ENCODE data around the gene NLGN4X. TPM values are rescaled to one million over a fixed set of nuclear protein-coding genes. Genes with fewer than 3 reads are reported as not detected.

Gene NLGN4X
- total and polyA plus RNA-seq, 2 donors from 2014 or later: 0.41 to 5.6 TPM

GRCh38 chrX:6227453-6227835, 1.2 kb downstream of the NLGN4X start:
- H3K36me3 ChIP-seq (ENCODE audit: control insufficient read depth in 2 of 3, insufficient read depth in 3 of 3, low read length in 3 of 3): no peaks in the 10 kb centered on the region
- peak overlapping the region in 1 of 3 donors; percentile 12 for H3K4me3 ChIP-seq (ENCODE audit: low read length in 3 of 3)
- H3K4me1 ChIP-seq (ENCODE audit: control insufficient read depth in 2 of 3, insufficient read depth in 2 of 3, low read depth in 1 of 3, low read length in 3 of 3): no peaks in the 10 kb centered on the region
- DNase-seq (peak in 4 of 5 donors; percentile 7 to 27 (median 15)), FAIRE-seq (no peak)
- no peak overlapping the region for H3K27ac ChIP-seq (ENCODE audit: low read depth in 2 of 2, low read length in 2 of 2)
- intact Hi-C loops (cut with DNase I): no loop called here
- no peaks in the 10 kb centered on the region for H3K27me3 ChIP-seq (ENCODE audit: control insufficient read depth, insufficient read depth, low read length)
- no peak overlapping the region for H3K9ac ChIP-seq (ENCODE audit: low read length in 3 of 3)
- no peaks in the 10 kb centered on the region for H3K9me3 ChIP-seq (ENCODE audit: control insufficient read depth in 2 of 3, insufficient read depth in 1 of 3, low read length in 3 of 3)
- no peak for TF ChIP-seq CTCF (IDR thresholded peaks at IDR 0.05; ENCODE audit: borderline replicate concordance, extremely low read depth, insufficient read depth)

- peak overlapping the region in 1 of 3 donors; percentile 6 for H3K9ac ChIP-seq (ENCODE audit: low read length in 3 of 3)
- H3K36me3 ChIP-seq (ENCODE audit: control insufficient read depth in 2 of 3, insufficient read depth in 3 of 3, low read length in 3 of 3): no peaks in the 10 kb centered on the region
- H3K9me3 ChIP-seq (ENCODE audit: control insufficient read depth in 2 of 3, insufficient read depth in 1 of 3, low read length in 3 of 3): no peaks in the 10 kb centered on the region
- H3K4me3 ChIP-seq (ENCODE audit: low read length in 3 of 3): peak overlapping the region in 1 of 3 donors; percentile 30
- no peaks in the 10 kb centered on the region for H3K4me1 ChIP-seq (ENCODE audit: control insufficient read depth in 2 of 3, insufficient read depth in 2 of 3, low read depth in 1 of 3, low read length in 3 of 3)
- TF ChIP-seq CTCF (IDR thresholded peaks at IDR 0.05; ENCODE audit: borderline replicate concordance, extremely low read depth, insufficient read depth): no peak
- H3K27ac ChIP-seq (ENCODE audit: low read depth in 2 of 2, low read length in 2 of 2): no peak overlapping the region
- intact Hi-C loops (cut with DNase I): no loop called here
- FAIRE-seq (no peak), DNase-seq (peak; percentile 51 to 72 (median 59))
- no peaks in the 10 kb centered on the region for H3K27me3 ChIP-seq (ENCODE audit: control insufficient read depth, insufficient read depth, low read length)
Measured at GRCh38 chrX:6226596-6227452, 1.8 kb downstream of the NLGN4X start.

GRCh38 chrX:6225911-6226595, 2.6 kb downstream of the NLGN4X start:
- Histone ChIP-seq H3K9ac (ENCODE audit: low read length in 3 of 3) (no peak overlapping the region), H3K4me3 (ENCODE audit: low read length in 3 of 3) (peak overlapping the region in 1 of 3 donors; percentile 46), H3K9me3 (ENCODE audit: control insufficient read depth in 2 of 3, insufficient read depth in 1 of 3, low read length in 3 of 3) (no peaks in the 10 kb centered on the region), H3K27ac (ENCODE audit: low read depth in 2 of 2, low read length in 2 of 2) (no peak overlapping the region), H3K36me3 (ENCODE audit: control insufficient read depth in 2 of 3, insufficient read depth in 3 of 3, low read length in 3 of 3) (no peaks in the 10 kb centered on the region), H3K4me1 (ENCODE audit: control insufficient read depth in 2 of 3, insufficient read depth in 2 of 3, low read depth in 1 of 3, low read length in 3 of 3) (no peaks in the 10 kb centered on the region), H3K27me3 (ENCODE audit: control insufficient read depth, insufficient read depth, low read length) (no peaks in the 10 kb centered on the region)
- FAIRE-seq: no peak
- TF ChIP-seq CTCF (IDR thresholded peaks at IDR 0.05; ENCODE audit: borderline replicate concordance, extremely low read depth, insufficient read depth): no peak
- peak; percentile 44 to 64 (median 50) for DNase-seq
- intact Hi-C loops (cut with DNase I): no loop called here

All from kidney (tissue), 14 donors.